ENCODE measurements around the gene PATJ. TPM values are rescaled to one million over a fixed set of nuclear protein-coding genes. Genes with fewer than 3 reads are reported as not detected.
"Not testable (repeated sequence)": the region's sequence is repeated elsewhere in the genome, so short reads cannot be mapped to it uniquely, and the experiment has no call there.

PATJ gene
- polyA plus RNA-seq, 1 of the 3 experiments (the other 2 are of a cell fraction) = 3.0 TPM

DNA sequence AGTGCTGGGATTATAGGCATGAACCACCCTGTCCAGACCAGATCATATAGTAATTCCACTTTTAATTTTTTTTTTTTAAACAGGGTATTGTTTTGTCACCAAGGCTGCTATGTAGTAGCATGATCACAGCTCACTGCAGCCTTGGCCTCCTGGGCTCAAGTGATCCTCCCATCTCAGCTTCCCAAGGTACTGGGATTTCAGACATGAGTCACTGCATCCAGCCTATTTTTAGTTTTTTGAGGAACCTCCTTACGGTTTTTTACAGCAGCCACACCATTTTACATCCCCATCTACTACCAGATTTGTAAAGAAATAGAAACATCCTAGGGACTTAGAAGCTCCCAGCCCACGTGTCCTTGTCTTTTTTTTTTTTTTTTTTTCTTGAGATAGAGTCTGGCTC is 476.3 kb downstream of the PATJ start:
- Histone ChIP-seq H3K9me3 (no peaks in the 10 kb centered on the region), H3K79me2 (ENCODE audit: insufficient read depth) (no peaks in the 10 kb centered on the region), H3K27ac (ENCODE audit: low read depth in 2 of 2, low read length in 1 of 2) (no peak overlapping the region), H3K9ac (no peak overlapping the region), H3K4me1 (ENCODE audit: control insufficient read depth in 1 of 2, insufficient read depth in 2 of 2, low read depth in 1 of 2, low read length in 1 of 2) (no peaks in the 10 kb centered on the region), H4K20me1 (ENCODE audit: insufficient read depth) (no peaks in the 10 kb centered on the region), H3K9me2 (no peaks in the 10 kb centered on the region), H3K4me3 (ENCODE audit: low read depth in 2 of 2, low read length in 1 of 2) (no peak overlapping the region), H3K27me3 (ENCODE audit: insufficient read depth) (no peaks in the 10 kb centered on the region), H3K4me2 (no peak overlapping the region), H3K36me3 (replicated peaks in 1 of 2; ENCODE audit: control insufficient read depth in 1 of 2, insufficient read depth in 2 of 2, low read length in 1 of 2) (no peaks in the 10 kb centered on the region), H3F3A (replicated peaks; ENCODE audit: insufficient read depth) (no peaks in the 10 kb centered on the region), H2AFZ (ENCODE audit: low read depth) (no peak overlapping the region)
- DNase-seq = no peak
- TF ChIP-seq USF2 (IDR thresholded peaks at IDR 0.05; ENCODE audit: borderline replicate concordance, low read depth, low read length) = no peak
- TF ChIP-seq IRF3 (IDR thresholded peaks at IDR 0.05; ENCODE audit: low read depth, low read length) = no peak
- no peak for TF ChIP-seq ELF1 (IDR thresholded peaks at IDR 0.05)
- TF ChIP-seq POLR2AphosphoS5 (IDR thresholded peaks at IDR 0.05; ENCODE audit: low read depth, low read length) = no peak
- no peak for TF ChIP-seq NRF1 (IDR thresholded peaks at IDR 0.05; ENCODE audit: low read depth, low read length)
- no peak for TF ChIP-seq FOXM1 (IDR thresholded peaks at IDR 0.05; ENCODE audit: low read depth)
- TF ChIP-seq USF1 (IDR thresholded peaks at IDR 0.05; ENCODE audit: borderline replicate concordance, low read depth) = no peak
- no peak for TF ChIP-seq MXI1 (IDR thresholded peaks at IDR 0.05; ENCODE audit: low read depth, low read length)
- TF ChIP-seq NFIC (IDR thresholded peaks at IDR 0.05; ENCODE audit: borderline replicate concordance) = no peak
- no peak for TF ChIP-seq REST (IDR thresholded peaks at IDR 0.05; ENCODE audit: low read depth, low read length)
- ChIA-PET CTCF (no interaction called here), POLR2A (no interaction called here)
- WGBS (ENCODE audit: low lambda C conversion rate) = 41% methylated on average over 2 of the region's 2 CpGs

DNA sequence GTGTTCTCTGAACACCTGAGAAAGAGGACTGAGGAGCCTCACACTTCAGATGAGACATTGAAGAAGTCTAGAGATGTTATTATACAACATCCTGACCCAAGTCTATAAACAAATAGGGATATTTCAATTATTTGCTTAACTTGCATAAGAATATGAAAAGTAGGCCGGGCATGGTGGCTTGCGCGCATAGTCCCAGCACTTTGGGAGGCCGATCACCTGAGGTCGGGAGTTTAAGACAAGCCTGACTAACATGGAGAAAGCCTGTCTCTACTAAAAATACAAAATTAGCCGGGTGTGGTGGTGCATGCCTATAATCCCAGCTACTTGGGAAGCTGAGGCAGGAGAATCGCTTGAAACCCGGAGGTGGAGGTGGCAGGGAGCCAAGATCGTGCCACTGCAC is 478.2 kb downstream of the PATJ start:
- CTCF ChIA-PET = not testable (repeated sequence)

More for the DNA sequence above, 478.2 kb downstream of the PATJ start:
- H3K27me3 ChIP-seq (ENCODE audit: insufficient read depth); POLR2A ChIA-PET; H2AFZ ChIP-seq (ENCODE audit: low read depth); H3K9me2 ChIP-seq; H3K36me3 ChIP-seq (replicated peaks in 1 of 2; ENCODE audit: control insufficient read depth in 1 of 2, insufficient read depth in 2 of 2, low read length in 1 of 2); H3K27ac ChIP-seq (ENCODE audit: low read depth in 2 of 2, low read length in 1 of 2); DNase-seq; H3K9me3 ChIP-seq; H3K79me2 ChIP-seq (ENCODE audit: insufficient read depth); H3K4me2 ChIP-seq; H3F3A ChIP-seq (replicated peaks; ENCODE audit: insufficient read depth); H3K9ac ChIP-seq; H3K4me1 ChIP-seq (ENCODE audit: control insufficient read depth in 1 of 2, insufficient read depth in 2 of 2, low read depth in 1 of 2, low read length in 1 of 2); H3K4me3 ChIP-seq (ENCODE audit: low read depth in 2 of 2, low read length in 1 of 2); H4K20me1 ChIP-seq (ENCODE audit: insufficient read depth): not testable (repeated sequence)
- 71% methylated on average over 9 of the region's 9 CpGs for WGBS (ENCODE audit: low lambda C conversion rate)

All from SK-N-SH (cell line).